ENCODE measurements around the gene MAGI1.

MAGI1 gene

GRCh38 chr3:65653731-65654130, 385.0 kb downstream of the MAGI1 start:
- TF ChIP-seq GATA2 (IDR thresholded peaks at IDR 0.05; ENCODE audit: low read depth, low read length), result no peak
- no peak for TF ChIP-seq GATA3 (IDR thresholded peaks at IDR 0.05; ENCODE audit: low read depth, low read length)

- TF ChIP-seq GATA2 (IDR thresholded peaks at IDR 0.05; ENCODE audit: low read depth, low read length) (no peak), GATA3 (IDR thresholded peaks at IDR 0.05; ENCODE audit: low read depth, low read length) (no peak)
These were observed 388.5 kb downstream of the MAGI1 start for GRCh38 chr3:65650247-65650646.

- no peak for TF ChIP-seq GATA3 (IDR thresholded peaks at IDR 0.05; ENCODE audit: low read depth, low read length)
- TF ChIP-seq GATA2 (IDR thresholded peaks at IDR 0.05; ENCODE audit: low read depth, low read length), result no peak
These were observed 391.3 kb downstream of the MAGI1 start for GRCh38 chr3:65647369-65647768.

GRCh38 chr3:65642883-65643282, 395.8 kb downstream of the MAGI1 start:
- no peak for TF ChIP-seq GATA2 (IDR thresholded peaks at IDR 0.05; ENCODE audit: low read depth, low read length)
- no peak for TF ChIP-seq GATA3 (IDR thresholded peaks at IDR 0.05; ENCODE audit: low read depth, low read length)

GRCh38 chr3:65641777-65642176, 396.9 kb downstream of the MAGI1 start:
- no peak for TF ChIP-seq GATA2 (IDR thresholded peaks at IDR 0.05; ENCODE audit: low read depth, low read length)

GRCh38 chr3:65641045-65641444, 397.7 kb downstream of the MAGI1 start:
- TF ChIP-seq GATA3 (IDR thresholded peaks at IDR 0.05; ENCODE audit: low read depth, low read length) (no peak), GATA2 (IDR thresholded peaks at IDR 0.05; ENCODE audit: low read depth, low read length) (no peak)

- no peak for TF ChIP-seq GATA2 (IDR thresholded peaks at IDR 0.05; ENCODE audit: low read depth, low read length)
- no peak for TF ChIP-seq GATA3 (IDR thresholded peaks at IDR 0.05; ENCODE audit: low read depth, low read length)
These were observed 399.3 kb downstream of the MAGI1 start for GRCh38 chr3:65639444-65639843.

- TF ChIP-seq GATA2 (IDR thresholded peaks at IDR 0.05; ENCODE audit: low read depth, low read length) (no peak), GATA3 (IDR thresholded peaks at IDR 0.05; ENCODE audit: low read depth, low read length) (no peak)
These were observed 400.4 kb downstream of the MAGI1 start for GRCh38 chr3:65638301-65638700.

GRCh38 chr3:65636326-65636725, 402.4 kb downstream of the MAGI1 start:
- TF ChIP-seq GATA3 (IDR thresholded peaks at IDR 0.05; ENCODE audit: low read depth, low read length) (peak; percentile 62), GATA2 (IDR thresholded peaks at IDR 0.05; ENCODE audit: low read depth, low read length) (peak; percentile 74; the same call in 1 of the 2 replicates)

GRCh38 chr3:65635657-65636056, 403.1 kb downstream of the MAGI1 start:
- no peak for TF ChIP-seq GATA2 (IDR thresholded peaks at IDR 0.05; ENCODE audit: low read depth, low read length)
- no peak for TF ChIP-seq GATA3 (IDR thresholded peaks at IDR 0.05; ENCODE audit: low read depth, low read length)

- TF ChIP-seq GATA3 (IDR thresholded peaks at IDR 0.05; ENCODE audit: low read depth, low read length) (no peak), GATA2 (IDR thresholded peaks at IDR 0.05; ENCODE audit: low read depth, low read length) (no peak)
These were observed 405.6 kb downstream of the MAGI1 start for GRCh38 chr3:65633018-65633638.

- TF ChIP-seq GATA2 (IDR thresholded peaks at IDR 0.05; ENCODE audit: low read depth, low read length) (no peak), GATA3 (IDR thresholded peaks at IDR 0.05; ENCODE audit: low read depth, low read length) (no peak)
These were observed 406.3 kb downstream of the MAGI1 start for GRCh38 chr3:65632414-65632813.

- TF ChIP-seq GATA2 (IDR thresholded peaks at IDR 0.05; ENCODE audit: low read depth, low read length) (no peak), GATA3 (IDR thresholded peaks at IDR 0.05; ENCODE audit: low read depth, low read length) (no peak)
These were observed 409.7 kb downstream of the MAGI1 start for GRCh38 chr3:65628978-65629377.

GRCh38 chr3:65627062-65627461, 411.7 kb downstream of the MAGI1 start:
- no peak for TF ChIP-seq GATA2 (IDR thresholded peaks at IDR 0.05; ENCODE audit: low read depth, low read length)
- TF ChIP-seq GATA3 (IDR thresholded peaks at IDR 0.05; ENCODE audit: low read depth, low read length), result no peak

GRCh38 chr3:65625305-65625704, 413.4 kb downstream of the MAGI1 start:
- TF ChIP-seq GATA2 (IDR thresholded peaks at IDR 0.05; ENCODE audit: low read depth, low read length), result no peak
- no peak for TF ChIP-seq GATA3 (IDR thresholded peaks at IDR 0.05; ENCODE audit: low read depth, low read length)

GRCh38 chr3:65623362-65623761, 415.4 kb downstream of the MAGI1 start:
- TF ChIP-seq GATA2 (IDR thresholded peaks at IDR 0.05; ENCODE audit: low read depth, low read length) (no peak), GATA3 (IDR thresholded peaks at IDR 0.05; ENCODE audit: low read depth, low read length) (no peak)

Data from SH-SY5Y (cell line).